HG02678 (cell line): ENCODE measurements around the gene TNFRSF12A.

ENCODE experiments used
- ATAC-seq: cut with Tn5 transposase; IDR thresholded peaks from one replicate; pipeline ENCODE4 v1.9.1; 2021; ENCODE audit warnings: mild to moderate bottlenecking, moderate library complexity; ENCODE audit not compliant: unreplicated experiment

TNFRSF12A gene

DNA sequence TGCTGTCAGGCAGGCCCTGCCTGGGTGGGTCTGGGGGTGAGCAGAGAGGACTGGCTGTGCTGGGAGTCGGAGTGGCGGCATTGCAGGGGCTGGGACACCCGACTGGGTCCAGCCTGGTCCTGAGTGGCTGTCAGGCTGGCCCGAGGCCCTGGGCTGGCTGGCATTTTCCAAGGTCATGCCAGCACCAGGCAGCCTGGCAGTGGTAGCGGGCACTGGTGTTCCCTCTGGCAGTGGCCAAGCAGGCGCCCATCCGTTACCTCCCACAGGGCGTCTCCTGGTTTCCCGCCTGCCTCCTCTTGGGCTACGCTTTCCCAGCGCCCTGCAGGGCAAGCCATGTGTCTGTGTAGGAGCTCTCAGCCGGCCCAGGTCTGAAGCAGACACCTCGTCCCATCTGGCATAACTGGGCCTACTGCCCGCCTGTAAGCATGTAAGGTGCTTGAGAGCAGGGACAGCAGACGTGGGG, 34.2 kb upstream of the TNFRSF12A start:
- ATAC-seq: no peak

DNA sequence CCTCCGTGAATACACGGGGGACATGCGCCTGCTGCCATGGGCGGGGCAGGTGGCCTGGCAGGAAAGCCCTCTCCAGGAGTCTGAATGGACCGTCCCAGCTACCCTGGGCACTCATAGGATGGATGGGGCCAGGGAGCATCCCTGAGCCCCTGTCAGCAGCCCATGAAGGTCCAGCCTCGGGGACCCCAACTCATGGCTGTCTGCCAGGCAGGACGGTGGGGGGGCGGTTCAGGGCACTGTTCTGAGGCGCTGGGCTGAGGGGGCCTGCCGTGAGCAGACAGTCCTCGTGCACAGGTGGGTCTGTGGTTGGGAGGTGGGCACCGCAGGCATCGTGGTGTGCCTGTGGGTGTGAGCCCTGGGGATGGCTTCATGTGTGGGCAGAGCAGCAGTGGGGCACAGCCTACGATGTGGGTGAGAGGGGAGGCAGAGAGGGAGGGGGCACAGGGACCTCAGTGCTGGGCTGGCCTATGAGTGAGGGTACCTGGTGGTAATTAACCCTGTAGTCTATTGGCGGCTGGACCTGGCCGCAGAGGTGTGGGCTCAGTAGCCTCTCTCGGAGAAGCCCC, 33.5 kb upstream of the TNFRSF12A start:
- no peak for ATAC-seq

DNA sequence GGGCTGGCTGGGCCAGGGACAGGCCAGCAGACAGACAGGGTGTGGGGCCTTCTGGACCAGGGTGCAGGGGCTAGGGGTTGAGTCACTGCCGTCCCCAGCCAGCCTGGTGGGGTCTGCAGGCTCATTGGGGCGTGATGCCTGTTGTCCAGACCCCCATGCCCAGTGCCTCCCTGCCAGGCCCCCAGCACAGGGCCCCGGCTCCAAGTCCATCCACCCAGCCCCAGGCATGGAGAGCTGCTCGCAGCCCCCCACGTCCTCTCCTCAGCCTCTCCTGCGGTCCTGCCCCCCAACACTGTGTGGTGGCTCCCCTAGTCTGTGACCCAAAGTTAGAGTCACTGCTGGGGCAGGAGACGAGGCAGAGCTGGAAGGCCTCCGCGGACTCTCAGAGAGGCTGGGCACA, 32.9 kb upstream of the TNFRSF12A start:
- ATAC-seq: no peak

DNA sequence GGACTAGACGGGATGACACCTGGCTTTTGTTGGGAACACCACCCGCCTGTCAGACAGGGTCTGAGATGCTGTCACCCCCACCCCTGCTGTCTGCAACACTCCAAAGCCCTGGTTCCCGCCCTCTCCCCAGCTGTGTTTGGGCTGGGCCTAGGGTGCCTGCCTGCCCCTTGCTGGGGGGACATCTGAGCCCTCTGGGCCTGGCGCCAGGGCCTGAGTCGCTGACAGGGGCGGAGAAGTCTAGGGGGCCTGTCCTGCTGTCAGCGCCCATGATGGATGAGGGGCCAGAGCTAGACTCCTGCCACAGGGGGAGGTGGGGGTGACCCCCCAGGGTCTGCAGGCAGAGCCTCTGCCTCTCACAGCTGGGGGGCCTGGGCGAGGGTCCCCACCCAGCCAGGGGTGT, 32.3 kb upstream of the TNFRSF12A start:
- ATAC-seq: no peak

DNA sequence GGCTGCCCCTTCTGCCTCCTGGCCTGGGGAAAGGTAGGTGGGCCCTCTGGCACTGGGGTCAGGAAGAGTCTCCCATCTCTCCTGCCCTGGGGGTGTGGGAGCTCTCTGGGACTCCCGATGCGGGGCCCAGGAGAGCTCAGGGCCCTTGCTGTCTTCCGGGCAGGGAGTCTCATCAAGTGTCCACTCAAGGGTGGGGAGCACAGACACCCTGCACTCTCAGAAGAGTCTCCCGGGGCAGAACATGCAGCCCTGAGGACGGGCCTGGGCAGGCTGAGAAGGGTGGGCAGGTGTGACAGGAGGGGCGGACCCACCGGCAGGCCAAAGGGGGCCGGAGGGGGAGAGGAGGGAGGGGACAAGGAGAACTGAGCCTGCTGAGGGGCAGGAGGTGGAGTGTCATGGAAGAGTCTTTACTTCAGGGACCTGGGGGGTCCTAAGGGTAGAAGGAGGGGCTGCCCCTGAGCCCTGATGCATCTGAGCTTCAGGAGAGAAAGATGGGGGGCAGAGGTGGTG, 31.5 kb upstream of the TNFRSF12A start:
- no peak for ATAC-seq

DNA sequence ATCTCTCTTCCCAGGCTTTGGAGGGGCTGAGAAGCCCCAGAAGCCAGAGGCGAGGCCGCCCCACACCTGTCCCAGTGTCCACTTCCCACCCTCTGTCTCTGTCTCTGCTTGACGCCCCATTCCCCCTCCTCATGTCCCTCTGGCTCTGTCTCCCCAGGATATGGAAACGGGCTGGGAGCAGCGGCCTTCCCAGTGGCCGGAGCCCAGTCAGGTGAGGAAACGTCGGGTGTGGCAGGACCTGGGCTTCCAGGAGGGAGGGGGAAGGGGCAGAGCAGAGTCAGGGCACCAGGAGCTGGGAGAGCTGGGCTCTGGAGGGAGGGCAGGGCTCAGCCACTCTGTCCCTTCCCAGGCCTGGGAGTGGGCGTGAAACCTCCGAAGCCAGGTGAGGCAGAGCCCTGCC, 29.3 kb upstream of the TNFRSF12A start:
- ATAC-seq: no peak

DNA sequence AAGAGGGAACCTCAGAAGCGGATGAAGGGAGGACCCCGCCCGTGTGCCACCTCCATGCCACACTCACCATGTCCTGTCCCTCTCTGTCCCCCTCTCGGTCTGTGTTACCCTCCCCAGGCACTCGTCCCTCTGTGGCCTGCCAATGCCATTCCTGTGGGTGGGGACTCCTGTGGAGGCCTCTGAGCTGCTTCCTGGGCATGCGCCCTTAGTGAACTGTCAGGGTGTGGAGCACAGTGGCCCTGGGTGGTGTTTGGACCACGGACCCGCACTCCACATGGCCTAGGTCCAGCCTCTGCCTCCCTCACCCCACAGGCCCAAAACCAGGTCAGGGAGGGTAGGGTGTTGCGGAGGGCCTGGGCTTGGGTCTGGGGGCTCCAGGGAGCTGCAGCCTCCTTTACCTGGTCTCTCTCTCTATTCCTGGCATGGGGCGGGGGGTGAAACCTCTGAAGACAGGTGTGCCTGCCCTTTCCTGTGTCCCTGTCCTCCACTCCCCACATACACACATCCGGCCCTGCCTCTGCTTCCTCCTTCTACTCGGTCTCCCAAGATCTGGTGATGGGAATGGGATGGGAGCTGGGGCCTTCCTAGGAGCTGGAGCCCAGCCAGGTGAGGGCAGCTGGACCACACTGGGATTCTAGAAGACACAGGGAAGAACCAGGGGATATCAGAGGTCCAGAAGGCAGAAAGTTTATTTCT, 28.5 kb upstream of the TNFRSF12A start:
- no peak for ATAC-seq

DNA sequence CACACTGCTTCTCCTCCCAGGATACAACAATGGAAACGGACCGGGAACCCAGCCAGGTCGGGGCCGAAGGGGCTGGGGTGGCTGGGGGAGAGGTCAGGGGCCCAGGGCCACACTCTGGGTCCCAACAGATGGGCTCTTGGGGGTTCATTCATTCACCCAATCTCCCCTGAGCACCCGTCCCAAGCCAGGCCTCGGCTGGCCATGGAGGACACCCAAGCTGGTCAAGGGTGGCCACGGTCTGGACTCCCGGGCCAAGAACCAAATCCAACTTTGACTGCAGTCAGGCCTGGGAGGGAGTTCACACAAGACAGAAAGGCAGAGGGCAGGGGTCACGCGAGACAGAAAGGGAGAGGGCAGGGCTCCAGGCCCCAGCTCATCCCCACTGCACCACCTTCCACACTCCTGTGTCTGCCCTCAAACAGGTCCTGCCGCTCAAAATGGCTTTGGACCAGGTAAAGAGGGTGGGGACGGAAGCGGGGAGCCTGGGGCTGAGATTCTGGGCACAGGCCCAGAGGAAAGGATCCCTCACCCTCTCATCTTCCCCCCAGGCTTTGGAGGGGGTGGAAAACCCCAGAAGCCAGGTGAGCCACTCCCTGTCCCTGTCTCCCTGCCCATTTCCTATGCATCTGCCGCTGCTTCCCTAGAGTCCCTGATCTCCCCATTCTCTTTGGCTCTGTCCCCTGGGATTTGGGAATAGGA, 27.6 kb upstream of the TNFRSF12A start:
- ATAC-seq: no peak

DNA sequence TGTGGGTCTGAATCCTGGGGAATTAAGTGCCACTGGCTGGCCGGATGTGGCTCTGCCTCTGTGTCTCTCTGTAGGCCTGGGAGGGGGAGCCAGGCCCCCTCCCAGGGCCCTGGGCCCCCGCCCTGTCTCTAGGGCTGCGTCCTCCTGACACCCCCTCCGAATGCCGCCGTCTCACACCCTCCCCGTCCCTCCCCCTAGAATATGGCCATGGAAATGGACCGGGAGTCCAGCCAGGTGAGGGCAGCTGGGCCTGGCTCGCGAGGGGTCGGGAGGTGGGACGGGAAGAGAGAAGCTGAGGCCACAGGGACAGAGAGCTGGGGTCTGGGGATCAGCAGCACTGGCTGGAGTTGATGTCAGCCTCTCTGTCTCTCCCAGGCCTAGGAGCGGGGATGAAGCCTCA, 23.9 kb upstream of the TNFRSF12A start:
- no peak for ATAC-seq

DNA sequence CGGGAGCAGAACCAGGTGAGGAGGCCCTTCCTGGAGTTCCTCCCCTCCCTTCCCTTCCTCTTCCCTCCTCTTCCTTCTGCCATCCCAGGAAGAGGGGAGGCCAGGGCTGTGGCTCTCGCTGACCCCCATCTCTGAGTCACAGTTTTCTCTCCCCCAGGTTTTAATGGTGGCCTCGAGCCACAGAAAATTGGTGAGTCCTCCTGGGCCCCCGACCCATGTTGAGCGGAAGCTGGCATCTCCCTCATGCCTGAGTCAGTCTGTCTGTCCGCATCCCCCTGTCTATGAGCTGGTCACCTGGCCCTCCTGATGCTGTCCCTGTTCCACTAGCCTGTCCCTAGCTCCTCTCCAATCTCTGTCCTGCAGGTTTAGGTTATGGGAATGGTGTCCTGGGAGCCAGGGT, 20.2 kb upstream of the TNFRSF12A start:
- ATAC-seq: no peak

DNA sequence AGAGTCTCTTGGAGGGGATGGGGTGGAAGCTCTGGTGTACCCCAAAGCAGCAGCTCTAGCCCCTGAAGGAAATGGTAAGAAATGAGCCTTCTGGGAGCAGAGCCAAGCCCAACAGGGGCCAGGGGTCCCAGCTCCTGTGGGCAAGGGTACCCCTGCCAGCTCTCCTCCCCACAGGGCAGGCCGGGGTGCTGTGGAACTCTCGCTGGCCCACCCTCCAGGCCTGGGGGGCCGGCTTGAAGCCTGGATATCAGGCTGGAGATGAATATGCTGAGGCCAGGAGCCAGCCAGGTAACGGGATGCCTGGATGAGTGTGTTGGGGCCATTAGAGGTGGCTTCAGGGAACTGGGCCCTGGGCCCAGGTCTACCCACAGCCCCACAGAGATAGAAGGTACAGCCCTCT, 19.6 kb upstream of the TNFRSF12A start:
- no peak for ATAC-seq

DNA sequence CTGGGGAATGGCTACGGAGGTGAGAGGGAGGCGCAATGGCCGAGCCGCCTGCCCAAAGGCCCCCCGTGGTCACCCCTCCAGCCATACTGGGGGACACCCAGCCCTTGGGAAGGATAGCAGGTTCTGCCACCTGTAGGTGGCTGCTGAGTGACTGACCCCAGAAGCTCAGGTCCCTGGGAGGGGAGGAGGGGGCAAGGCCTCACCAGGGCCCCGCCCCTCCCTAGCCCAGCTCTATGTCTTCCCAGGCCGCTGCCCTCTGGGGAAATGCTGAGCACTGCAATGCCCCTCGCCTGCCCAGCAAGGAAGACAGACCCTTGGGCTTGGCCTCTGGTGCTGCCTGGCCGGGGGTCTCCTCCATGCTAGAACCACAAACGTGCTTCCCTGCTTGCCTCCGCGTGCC, 18.9 kb upstream of the TNFRSF12A start:
- no peak for ATAC-seq

DNA sequence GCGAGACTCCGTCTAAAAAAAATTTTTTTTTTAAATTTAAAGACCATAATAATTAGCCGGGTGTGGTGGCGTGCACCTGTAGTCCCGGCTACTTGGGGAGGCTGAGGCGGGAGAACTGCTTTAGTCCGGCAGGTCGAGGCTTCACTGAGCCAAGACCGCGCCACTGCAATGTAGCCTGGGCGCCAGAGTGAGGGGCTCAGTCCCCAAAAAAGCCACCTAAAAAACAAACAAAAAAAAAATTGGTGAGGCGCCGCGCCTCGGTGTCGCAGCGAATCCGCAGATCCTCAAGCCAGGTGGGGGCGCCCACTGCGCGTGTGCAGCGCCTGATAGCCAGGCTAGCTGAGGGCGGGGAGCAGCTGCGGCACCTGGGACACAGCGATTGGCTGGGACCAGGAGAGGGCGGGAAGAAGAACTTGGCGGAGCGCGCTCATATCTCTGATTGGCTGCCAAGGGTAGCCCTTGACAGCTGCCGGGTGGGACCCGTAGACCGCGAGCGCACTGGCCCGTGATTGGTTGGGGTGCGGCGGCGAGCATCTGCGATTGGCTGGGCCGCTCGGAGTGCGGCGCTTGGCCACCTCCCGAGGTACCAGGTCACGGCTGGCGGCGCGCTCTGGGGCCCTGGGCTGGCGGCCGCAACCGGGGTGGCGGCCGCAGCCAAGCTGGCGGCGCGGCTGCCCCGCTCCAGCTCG, 16.4 kb upstream of the TNFRSF12A start:
- peak; percentile 92 for ATAC-seq

DNA sequence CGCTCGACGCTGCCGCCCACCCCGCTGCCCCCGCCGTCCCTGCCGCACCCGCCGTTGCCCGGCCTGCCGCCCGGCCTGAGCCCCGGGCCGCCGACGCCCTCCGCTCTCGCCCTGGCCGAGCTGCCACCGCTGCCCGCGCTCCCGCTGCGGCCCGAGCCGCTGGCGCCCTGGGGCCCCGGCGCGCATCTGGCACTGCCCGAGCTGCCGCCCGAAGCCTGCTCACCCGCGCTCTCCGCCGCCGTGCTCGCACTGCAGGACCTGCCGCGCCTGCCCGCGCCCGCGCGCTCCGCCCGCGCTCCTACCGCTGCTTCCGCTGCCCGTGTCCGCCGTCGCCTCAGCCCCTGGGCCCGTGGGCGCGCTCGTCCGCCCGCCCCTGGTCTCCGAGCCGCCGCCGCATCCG, 15.8 kb upstream of the TNFRSF12A start:
- ATAC-seq: no peak

DNA sequence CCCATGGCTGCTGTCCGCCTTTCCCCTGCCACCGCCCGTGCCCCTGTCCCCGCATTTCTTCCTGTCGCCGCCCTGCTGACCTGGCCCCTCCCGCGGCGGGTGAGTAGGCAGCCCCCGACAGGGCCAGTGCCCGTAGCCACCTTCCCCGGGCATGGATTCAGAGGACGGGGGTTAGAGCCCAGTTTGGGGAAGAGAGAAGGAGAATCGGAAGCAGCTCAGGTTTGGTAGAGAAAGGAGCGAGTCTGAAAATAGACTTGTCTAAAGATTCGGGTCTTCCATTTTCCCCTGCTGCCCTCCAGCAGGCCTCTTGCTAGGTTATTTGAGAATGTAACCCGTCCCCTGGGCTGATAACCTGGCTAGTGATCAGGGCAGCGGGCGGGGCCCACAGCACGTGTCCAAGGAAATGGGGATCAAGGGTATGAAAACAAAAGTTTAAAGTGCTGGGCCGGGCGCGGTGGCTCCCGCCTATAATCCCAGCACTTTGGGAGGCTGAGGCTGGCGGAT, 15.3 kb upstream of the TNFRSF12A start:
- peak; percentile 5 for ATAC-seq

DNA sequence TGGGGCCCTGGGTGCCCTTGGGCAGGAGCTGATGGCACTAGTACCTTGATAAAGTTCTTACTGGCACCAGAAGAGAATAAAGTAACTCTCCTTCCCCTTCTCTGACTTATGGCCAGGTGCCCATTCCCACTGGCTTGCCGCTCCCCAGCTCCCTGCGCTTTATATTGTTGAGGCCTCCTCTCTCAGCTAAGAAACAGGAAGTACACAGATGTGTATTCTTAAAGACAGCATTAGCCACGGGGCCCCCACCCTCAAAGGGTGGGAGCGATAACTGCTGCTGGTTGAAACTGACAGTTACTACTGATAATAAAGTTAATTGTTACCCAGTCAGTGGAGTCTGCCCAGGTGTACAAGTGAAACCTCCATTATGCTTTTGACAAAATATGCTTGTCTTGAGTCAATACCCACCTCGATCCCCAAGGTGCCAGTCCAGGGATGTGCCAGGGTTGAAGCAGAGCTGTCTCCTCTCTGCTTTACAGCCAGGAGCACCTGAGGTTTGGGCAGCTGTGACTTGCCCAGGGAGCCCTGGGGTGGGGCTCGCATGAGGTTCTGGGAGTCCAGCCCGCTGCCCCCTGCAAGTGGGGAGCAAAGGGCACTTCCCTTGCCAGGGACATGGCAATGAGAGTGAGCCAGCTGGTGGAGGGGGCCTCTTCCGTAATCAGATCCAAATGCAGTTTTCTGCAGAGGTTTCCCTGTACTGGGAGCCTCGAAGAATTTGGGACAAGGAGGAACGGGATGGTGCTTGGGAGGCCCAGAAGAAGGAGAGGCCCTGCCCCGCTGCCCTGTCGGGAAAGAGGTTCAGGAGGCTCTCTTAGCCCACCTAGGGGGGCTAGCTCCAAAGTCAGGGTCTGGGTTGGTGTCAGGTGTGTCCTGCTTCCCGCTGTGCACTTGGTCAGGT, 12.9 kb upstream of the TNFRSF12A start:
- no peak for ATAC-seq

DNA sequence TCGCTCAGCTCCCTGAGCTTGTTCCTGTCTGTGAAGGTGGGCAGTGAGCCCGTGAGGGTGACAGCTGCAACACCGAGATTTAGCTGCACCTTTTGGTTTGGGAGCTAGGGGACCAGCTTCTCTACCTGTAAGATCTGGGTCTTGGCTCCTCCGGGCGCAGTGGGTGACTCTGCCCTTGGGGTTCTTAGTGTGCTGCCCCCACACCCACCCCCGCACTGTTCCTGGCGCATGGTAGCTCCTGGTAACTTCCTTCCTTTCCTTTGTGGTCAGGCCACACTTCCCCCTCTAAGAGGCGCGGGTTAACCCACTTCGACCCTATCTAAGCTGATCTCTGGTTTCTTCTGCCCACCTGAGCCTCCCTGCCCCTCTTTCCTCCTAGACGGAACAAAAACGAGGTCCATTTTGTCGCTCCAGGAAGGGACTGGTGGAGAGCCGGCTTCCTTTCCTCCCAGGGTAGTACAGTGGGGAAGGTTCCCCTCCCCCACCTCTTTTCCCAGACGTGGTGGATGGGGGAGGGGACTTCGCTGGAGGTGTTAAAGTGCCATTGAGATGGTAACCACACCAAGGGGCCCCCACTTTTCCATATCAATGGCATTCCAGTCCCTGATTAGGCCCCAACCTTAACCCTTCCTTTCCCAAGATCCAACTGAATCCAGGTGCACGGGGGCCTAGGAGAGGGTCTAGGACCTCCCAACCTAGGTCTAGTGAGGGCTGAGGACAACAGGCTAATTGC, 12.0 kb upstream of the TNFRSF12A start:
- no peak for ATAC-seq

DNA sequence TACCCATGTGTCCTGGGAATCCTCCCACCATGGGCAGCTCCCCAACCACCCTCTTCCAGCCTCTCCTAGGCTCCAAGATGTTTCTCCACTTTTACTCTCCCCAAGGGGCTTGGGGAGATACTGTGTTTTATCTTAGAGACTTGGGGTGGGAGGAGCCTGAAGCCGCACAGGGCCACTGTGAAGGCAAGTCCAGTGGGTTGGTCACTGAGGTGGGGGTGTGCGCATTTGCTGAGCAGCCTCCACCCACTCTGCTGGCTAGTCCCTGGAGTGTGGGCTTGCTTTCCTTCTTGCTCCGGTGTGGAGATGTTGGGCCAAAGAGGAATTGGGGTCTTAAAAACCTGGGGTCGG, 11.5 kb upstream of the TNFRSF12A start:
- no peak for ATAC-seq

DNA sequence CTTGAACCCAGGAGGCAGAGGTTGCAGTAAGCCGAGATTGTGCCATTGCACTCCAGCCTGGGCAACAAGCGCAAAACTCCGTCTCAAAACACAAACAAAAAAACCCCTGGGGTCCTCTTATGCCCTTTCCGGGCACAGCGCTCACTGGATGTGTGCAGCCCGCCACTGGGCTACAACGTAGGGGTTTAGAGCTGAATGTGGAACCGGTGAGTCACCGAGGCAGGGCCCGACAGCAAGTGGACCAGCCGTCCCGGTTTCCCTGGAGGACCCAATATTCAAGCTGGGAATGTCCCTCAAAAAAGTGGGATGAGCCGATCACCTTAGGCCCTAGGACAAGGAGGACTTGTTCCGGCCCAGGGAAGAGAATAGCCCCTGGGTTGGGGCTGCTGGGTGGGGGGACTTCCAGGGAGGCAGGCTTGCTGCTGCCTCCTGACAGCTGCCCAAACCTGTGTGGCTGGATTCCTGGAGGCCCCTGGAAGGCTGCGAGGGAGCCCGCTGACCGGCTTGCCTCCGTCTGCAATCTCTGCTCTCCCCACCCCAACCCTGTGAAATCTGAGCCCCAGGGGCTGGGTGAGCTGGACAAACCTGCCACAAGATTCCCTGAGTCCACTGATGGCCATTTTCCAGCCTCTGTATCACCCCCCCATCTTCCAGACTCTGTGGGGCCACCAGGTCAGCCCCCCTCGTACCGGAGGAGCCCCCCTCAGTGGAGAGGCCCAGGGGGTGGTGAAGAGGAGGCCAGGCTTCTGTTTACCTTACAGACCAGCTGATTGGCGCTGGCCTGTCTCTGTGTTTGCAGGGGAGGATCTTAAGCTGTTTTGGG, 10.4 kb upstream of the TNFRSF12A start:
- ATAC-seq: no peak
